ENCODE results near the gene SURF1.
A peak's percentile ranks its signal among the peaks of the same experiment; 100 is the strongest.
"Not testable (repeated sequence)": the region's sequence is repeated elsewhere in the genome, so short reads cannot be mapped to it uniquely, and the experiment has no call there.

The SURF1 gene

GRCh38 chr9:133393399-133393798 is 37.1 kb upstream of the SURF1 start:
- Mint-ChIP-seq H3K36me3 (ENCODE audit: low read depth) (no peaks in the 10 kb centered on the region), H3K9me3 (peaks cover 21% of the 10 kb centered on the region), H3K4me1 (peaks cover 20% of the 10 kb centered on the region), H3K27me3 (ENCODE audit: low read depth, poor library complexity) (peaks cover 26% of the 10 kb centered on the region), H3K27ac (no peak overlapping the region), H3K4me3 (no peak overlapping the region)
- TF ChIP-seq, protein P1, sequence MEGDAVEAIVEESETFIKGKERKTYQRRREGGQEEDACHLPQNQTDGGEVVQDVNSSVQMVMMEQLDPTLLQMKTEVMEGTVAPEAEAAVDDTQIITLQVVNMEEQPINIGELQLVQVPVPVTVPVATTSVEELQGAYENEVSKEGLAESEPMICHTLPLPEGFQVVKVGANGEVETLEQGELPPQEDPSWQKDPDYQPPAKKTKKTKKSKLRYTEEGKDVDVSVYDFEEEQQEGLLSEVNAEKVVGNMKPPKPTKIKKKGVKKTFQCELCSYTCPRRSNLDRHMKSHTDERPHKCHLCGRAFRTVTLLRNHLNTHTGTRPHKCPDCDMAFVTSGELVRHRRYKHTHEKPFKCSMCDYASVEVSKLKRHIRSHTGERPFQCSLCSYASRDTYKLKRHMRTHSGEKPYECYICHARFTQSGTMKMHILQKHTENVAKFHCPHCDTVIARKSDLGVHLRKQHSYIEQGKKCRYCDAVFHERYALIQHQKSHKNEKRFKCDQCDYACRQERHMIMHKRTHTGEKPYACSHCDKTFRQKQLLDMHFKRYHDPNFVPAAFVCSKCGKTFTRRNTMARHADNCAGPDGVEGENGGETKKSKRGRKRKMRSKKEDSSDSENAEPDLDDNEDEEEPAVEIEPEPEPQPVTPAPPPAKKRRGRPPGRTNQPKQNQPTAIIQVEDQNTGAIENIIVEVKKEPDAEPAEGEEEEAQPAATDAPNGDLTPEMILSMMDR (IDR thresholded peaks at IDR 0.05), result no peak
- no peak for DNase-seq

DNA sequence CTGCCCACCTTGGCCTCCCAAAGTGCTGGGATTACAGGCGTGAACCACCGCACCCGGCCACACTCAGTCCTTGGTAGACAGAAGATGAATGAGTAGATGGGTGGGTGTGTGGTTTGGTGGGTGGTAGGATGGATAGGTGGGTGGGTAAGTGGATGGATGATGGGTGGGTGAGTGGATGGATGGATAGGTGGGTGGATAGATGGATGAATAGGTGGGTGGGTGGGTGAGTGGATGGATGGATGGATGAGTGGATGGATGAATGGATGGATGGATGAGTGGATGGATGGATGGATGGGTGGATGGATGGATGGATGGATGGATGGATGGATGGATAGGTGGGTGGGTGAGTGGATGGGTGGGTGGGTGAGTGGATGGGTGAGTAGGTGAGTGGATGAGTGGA is 36.0 kb upstream of the SURF1 start:
- DNase-seq; H3K4me3 Mint-ChIP-seq; H3K27ac Mint-ChIP-seq; H3K36me3 Mint-ChIP-seq (ENCODE audit: low read depth): not testable (repeated sequence)
- H3K4me1 Mint-ChIP-seq, result peaks cover 25% of the 10 kb centered on the region
- peaks cover 21% of the 10 kb centered on the region for H3K9me3 Mint-ChIP-seq
- H3K27me3 Mint-ChIP-seq (ENCODE audit: low read depth, poor library complexity), result peaks cover 26% of the 10 kb centered on the region

DNA sequence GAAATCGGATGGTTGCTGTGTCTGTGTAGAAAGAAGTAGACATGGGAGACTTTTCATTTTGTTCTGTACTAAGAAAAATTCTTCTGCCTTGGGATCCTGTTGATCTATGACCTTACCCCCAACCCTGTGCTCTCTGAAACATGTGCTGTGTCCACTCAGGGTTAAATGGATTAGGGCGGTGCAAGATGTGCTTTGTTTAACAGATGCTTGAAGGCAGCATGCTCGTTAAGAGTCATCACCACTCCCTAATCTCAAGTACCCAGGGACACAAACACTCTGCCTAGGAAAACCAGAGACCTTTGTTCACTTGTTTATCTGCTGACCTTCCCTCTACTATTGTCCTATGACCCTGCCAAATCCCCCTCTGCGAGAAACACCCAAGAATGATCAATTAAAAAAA is 35.2 kb upstream of the SURF1 start:
- Mint-ChIP-seq H3K9me3 (peaks cover 21% of the 10 kb centered on the region), H3K27me3 (ENCODE audit: low read depth, poor library complexity) (peaks cover 30% of the 10 kb centered on the region), H3K4me1 (peaks cover 31% of the 10 kb centered on the region)
- H3K4me3 Mint-ChIP-seq; H3K27ac Mint-ChIP-seq; DNase-seq; H3K36me3 Mint-ChIP-seq (ENCODE audit: low read depth): not testable (repeated sequence)

DNA sequence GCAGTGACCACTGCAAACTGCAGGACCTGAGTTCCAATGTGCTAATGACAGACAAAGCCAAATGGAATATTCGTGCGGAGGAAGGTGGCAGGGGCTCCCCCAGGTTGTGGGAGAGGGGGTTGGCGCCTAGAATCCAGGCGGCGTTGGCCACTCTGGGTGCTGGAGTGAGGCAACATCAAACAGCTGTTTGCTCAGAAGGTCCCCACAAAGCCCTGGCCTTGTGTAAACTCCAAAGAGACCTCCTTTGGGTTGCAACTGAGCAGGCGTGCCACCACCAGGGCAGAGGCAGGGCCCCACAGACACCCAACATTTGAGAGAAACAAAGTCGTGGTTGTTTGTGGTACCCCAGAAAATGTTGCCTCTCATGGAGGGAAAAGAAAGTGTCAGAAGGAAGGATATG is 34.4 kb upstream of the SURF1 start:
- no peak for DNase-seq
- Mint-ChIP-seq H3K27ac (no peak overlapping the region), H3K4me1 (peaks cover 34% of the 10 kb centered on the region), H3K36me3 (ENCODE audit: low read depth) (no peaks in the 10 kb centered on the region), H3K27me3 (ENCODE audit: low read depth, poor library complexity) (peaks cover 30% of the 10 kb centered on the region), H3K9me3 (peaks cover 21% of the 10 kb centered on the region), H3K4me3 (no peak overlapping the region)
- TF ChIP-seq, protein P1 (IDR thresholded peaks at IDR 0.05), result no peak

DNA sequence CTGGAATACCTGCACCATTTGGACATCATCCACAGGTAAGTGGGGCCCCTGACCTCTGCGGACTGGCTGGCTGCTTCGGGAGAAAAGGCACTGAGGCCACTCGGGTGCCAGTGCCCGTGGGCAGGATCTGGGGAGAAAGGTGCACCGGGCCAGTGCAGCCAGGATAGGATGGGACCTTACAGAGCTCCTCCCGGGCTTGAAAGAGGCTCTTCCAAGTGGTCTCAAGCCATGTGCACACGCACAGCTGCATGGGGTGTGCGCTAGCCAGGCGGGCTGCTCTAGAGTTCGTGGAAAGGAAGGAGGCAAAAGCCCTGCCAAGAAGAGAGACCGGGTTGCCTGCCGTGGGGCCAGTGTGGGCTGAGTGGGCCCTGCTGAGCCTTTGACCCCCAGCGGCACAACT is 33.3 kb upstream of the SURF1 start:
- Mint-ChIP-seq H3K9me3 (peaks cover 21% of the 10 kb centered on the region), H3K4me3 (no peak overlapping the region), H3K4me1 (peaks cover 22% of the 10 kb centered on the region), H3K27me3 (ENCODE audit: low read depth, poor library complexity) (peaks cover 24% of the 10 kb centered on the region), H3K27ac (no peak overlapping the region), H3K36me3 (ENCODE audit: low read depth) (no peaks in the 10 kb centered on the region)
- no peak for DNase-seq
- TF ChIP-seq, protein P1 (IDR thresholded peaks at IDR 0.05), result no peak

- no peak overlapping the region for H3K4me3 Mint-ChIP-seq
- H3K9me3 Mint-ChIP-seq, result peaks cover 21% of the 10 kb centered on the region
- peaks cover 22% of the 10 kb centered on the region for H3K4me1 Mint-ChIP-seq
- peaks cover 23% of the 10 kb centered on the region for H3K27me3 Mint-ChIP-seq (ENCODE audit: low read depth, poor library complexity)
- no peak overlapping the region for H3K27ac Mint-ChIP-seq
- TF ChIP-seq, protein P1 (IDR thresholded peaks at IDR 0.05), result no peak
- H3K36me3 Mint-ChIP-seq (ENCODE audit: low read depth), result no peaks in the 10 kb centered on the region
- DNase-seq, result no peak
These were observed 32.8 kb upstream of the SURF1 start for GRCh38 chr9:133389025-133389557.

GRCh38 chr9:133387680-133388079 is 31.4 kb upstream of the SURF1 start:
- TF ChIP-seq, protein P1 (IDR thresholded peaks at IDR 0.05), result no peak
- no peak overlapping the region for H3K4me3 Mint-ChIP-seq

More at GRCh38 chr9:133387680-133388079, 31.4 kb upstream of the SURF1 start:
- DNase-seq, result no peak
- Mint-ChIP-seq H3K9me3 (peaks cover 21% of the 10 kb centered on the region), H3K27ac (peak overlapping the region; percentile 68), H3K36me3 (ENCODE audit: low read depth) (no peaks in the 10 kb centered on the region), H3K27me3 (ENCODE audit: low read depth, poor library complexity) (peaks cover 23% of the 10 kb centered on the region), H3K4me1 (peaks cover 22% of the 10 kb centered on the region)

All from nephron progenitor cell (in vitro differentiated cells).